OCI-LY3 (cell line): Measurements from ENCODE around the gene ZNF595.

ENCODE experiments used
- CTCF ChIP-seq: fragments of 200-600, 300-600 bp; sonication (generic); IDR thresholded peaks from 2 replicates; pipeline ENCODE4 v1.5.1; 2014; ENCODE audit warnings: antibody characterized with exemption, low read length, low read depth
- EZH2phosphoT487 ChIP-seq: fragments of 200-600 bp; shearing (Covaris generic); IDR thresholded peaks from 2 replicates; pipeline ENCODE4 v1.6.1; 2018; ENCODE audit warnings: antibody characterized with exemption, mixed run types, low read depth

DNA sequence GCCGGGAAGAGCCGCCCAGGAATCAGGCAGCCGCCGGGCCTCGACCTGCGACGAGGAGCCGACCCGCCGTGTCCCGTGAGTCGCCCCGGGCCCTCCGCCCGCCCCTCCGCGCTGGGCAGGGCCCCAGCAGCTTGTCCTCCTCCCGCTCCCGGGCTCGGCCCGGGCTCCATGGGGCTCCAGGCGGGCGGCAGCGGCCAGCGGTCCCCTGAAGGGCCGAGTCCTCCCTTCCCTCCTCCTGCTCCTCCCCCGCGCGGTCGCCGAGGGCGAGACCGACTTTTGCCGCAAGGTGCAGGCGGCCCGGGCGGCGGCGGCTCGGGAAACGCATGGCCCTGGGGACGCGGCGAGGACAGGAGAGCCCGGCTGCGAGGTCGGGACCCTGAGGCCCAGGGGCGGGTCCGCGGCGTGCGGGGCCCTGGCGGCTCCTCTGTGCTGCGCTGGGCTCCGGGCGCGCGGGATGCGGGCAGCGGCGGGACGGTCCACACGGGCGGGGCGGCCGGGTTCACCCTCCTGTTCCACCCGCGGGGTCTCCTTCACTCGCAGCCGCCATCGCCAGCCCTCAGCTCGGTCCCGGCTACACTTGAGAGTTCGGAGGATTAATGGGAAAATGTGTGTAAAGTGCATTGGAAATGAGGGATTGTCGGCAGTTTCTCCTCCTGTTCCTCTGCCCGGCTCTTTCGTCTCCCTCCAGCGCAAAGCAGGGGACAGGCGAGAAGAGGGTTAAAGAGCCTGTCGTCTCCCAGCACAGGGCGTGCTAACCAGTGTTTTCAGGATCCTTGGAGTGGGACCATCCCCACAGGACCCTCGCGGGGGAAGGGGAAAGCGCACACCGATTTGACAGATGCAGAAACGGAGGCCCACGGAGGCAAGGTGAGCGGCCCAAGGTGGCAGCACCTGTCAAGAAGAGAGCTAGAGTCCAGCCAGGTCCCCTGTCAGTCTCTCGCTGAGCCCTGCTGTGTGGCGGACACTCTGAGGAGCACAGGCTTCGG, 54.6 kb downstream of the ZNF595 start:
- TF ChIP-seq CTCF, result no peak
- no peak for TF ChIP-seq EZH2phosphoT487
